AG04450 (cell line): Measurements from ENCODE around the gene FERMT3. TPM values are rescaled to one million over a fixed set of nuclear protein-coding genes. Genes with fewer than 3 reads are reported as not detected.
A peak's percentile ranks its signal among the peaks of the same experiment; 100 is the strongest.

Experiments used
- CTCF ChIA-PET: fragments of 300-600, 350-600 bp; formaldehyde crosslinking; extraction: SDS; loops from one replicate; lab custom pipeline; 2022; ENCODE audit warnings: antibody characterized with exemption, inconsistent platforms; lab: Charles Lee
- POLR2A ChIA-PET: fragments of 350-600 bp; formaldehyde crosslinking; extraction: SDS; loops from one replicate; lab custom pipeline; 2021; ENCODE audit warnings: antibody characterized with exemption, inconsistent platforms; lab: Yijun Ruan, JAX
- DNase-seq: peaks from one replicate; pipeline ENCODE4 v3.0.0-alpha.2; 2011; ENCODE audit warnings: low read depth, low spot score
- H3K27ac ChIP-seq: one replicate; pipeline ENCODE4 v1.5.1; 2012; ENCODE audit warnings: low read depth, low read length, control low read depth
- H3K27me3 ChIP-seq: one replicate; pipeline ENCODE4 v1.6.0; 2012; ENCODE audit warnings: low read length; ENCODE audit not compliant: control insufficient read depth, insufficient read depth
- H3K4me3 ChIP-seq: 2 replicates; pipeline ENCODE4 v1.5.1; 2011; ENCODE audit warnings: mild to moderate bottlenecking, low read depth, low read length, control low read depth
- H3K9me3 ChIP-seq: 2 replicates; pipeline ENCODE4 v1.5.1; 2012; ENCODE audit warnings: low read length; ENCODE audit not compliant: control insufficient read depth, insufficient read depth
- CTCF ChIP-seq: IDR thresholded peaks from 2 replicates; pipeline ENCODE4 v1.5.1; 2011; ENCODE audit warnings: low read depth, low read length, control low read depth, inconsistent platforms
- polyA plus RNA-seq: library from polyadenylated mRNA; depleted of rRNA; stranded (reverse); fragments of >200 nt; gene quantifications from 2 replicates; pipeline ENCODE4 v1.2.3, GENCODE V29; 2011

The FERMT3 gene
- polyA plus RNA-seq, 1 experiment, result 0.38 TPM

DNA sequence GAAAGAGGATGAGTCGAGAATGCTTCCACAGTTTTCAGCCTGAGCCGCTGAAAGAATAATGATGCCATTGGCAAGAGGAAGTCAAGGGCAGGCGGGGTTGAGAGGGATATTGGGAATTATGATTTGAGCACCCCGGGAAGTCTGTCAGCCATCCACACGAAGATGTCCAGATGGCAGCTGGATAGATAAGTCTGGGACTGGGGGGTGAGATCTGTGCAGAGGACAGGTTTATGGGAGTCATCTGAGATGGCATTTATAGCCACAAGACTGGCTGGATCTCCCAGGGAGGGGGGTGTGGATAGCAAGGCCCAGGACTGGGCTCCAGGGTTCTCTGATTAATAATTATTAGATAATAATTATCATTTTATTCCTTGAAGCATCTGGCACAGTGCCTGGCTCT, 25.6 kb upstream of the FERMT3 start:
- no peak overlapping the region for H3K27ac ChIP-seq
- TF ChIP-seq CTCF, result no peak
- peak overlapping the region; percentile 1 for H3K4me3 ChIP-seq
- no peaks in the 10 kb centered on the region; the same call in 1 of the 2 replicates for H3K9me3 ChIP-seq
- no peak for DNase-seq
- POLR2A ChIA-PET, result interaction anchor here (0.6 to 1.4 kb wide), 4 partner anchors 10 to 136 kb away, joined by 3 to 7 read pairs (median 6); partner anchors contain the start of genes PRDX5 and TRMT112
- CTCF ChIA-PET, result interaction anchor here (1.2 to 2.1 kb wide), 2 partner anchors 28 to 124 kb away, joined by 7 to 8 read pairs; no protein-coding TSS in a partner anchor
- no peaks in the 10 kb centered on the region for H3K27me3 ChIP-seq

- ChIA-PET CTCF (interaction anchor here (1.2 to 2.1 kb wide), 2 partner anchors 29 to 123 kb away, joined by 7 to 8 read pairs; no protein-coding TSS in a partner anchor), POLR2A (interaction anchor here (0.6 to 1.4 kb wide), 4 partner anchors 77 to 427 kb away, joined by 3 to 7 read pairs (median 4); partner anchors contain the start of genes PRDX5 and TRMT112)
- Histone ChIP-seq H3K27ac (peak overlapping the region; percentile 40), H3K27me3 (no peaks in the 10 kb centered on the region), H3K9me3 (no peaks in the 10 kb centered on the region; the same call in 1 of the 2 replicates), H3K4me3 (peak overlapping the region; percentile 40)
- no peak for TF ChIP-seq CTCF
- peak; percentile 71 for DNase-seq
Measured at GRCh38 chr11:64181506-64182411, 24.8 kb upstream of the FERMT3 start.

DNA sequence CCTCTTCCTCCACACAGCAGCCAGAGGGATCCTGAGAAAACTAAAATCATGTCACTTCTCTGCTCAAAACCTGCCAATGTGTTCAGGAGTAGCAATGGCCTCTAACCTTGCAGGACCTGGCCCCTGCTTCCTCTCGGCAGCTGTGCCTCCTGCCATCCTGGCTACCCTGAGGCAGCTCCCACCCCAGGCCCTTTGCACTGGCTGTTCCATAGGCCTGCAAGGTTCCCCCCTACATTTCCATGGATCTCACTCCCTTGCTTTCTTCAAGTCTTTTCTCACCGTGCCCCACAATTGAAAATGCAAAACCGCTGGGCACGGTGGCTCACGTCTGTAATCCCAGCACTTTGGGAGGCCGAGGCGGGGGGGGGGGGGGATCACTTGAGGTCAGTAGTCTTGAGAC, 22.6 kb upstream of the FERMT3 start:
- CTCF ChIA-PET, result interaction anchor here (0.7 to 1.2 kb wide), 3 partner anchors 21 to 38 kb away, joined by 3 to 7 read pairs (median 3); no protein-coding TSS in a partner anchor
- no peaks in the 10 kb centered on the region for H3K27me3 ChIP-seq
- no peak for DNase-seq
- POLR2A ChIA-PET, result interaction anchor here (0.6 to 1.2 kb wide), 3 partner anchors 14 to 20 kb away, joined by 3 to 8 read pairs (median 6); no protein-coding TSS in a partner anchor
- no peak for TF ChIP-seq CTCF
- peak overlapping the region; percentile 31 for H3K27ac ChIP-seq
- no peak overlapping the region for H3K4me3 ChIP-seq
- no peaks in the 10 kb centered on the region; the same call in 1 of the 2 replicates for H3K9me3 ChIP-seq

- Histone ChIP-seq H3K27me3 (no peaks in the 10 kb centered on the region), H3K4me3 (peak overlapping the region; percentile 75), H3K9me3 (no peaks in the 10 kb centered on the region; the same call in 1 of the 2 replicates), H3K27ac (peak overlapping the region; percentile 96)
- CTCF ChIA-PET, result interaction anchor here (0.5 to 1.5 kb wide), 10 partner anchors 10 to 408 kb away, joined by 3 to 7 read pairs (median 4); no protein-coding TSS in a partner anchor
- TF ChIP-seq CTCF, result peak; percentile 51
- DNase-seq, result no peak
- POLR2A ChIA-PET, result interaction anchor here (0.5 to 2.5 kb wide), 21 partner anchors 11 to 347 kb away, joined by 3 to 27 read pairs (median 4); partner anchors contain the start of genes ESRRA, FERMT3, FKBP2 and MACROD1
Measured at GRCh38 chr11:64185175-64185692, 21.3 kb upstream of the FERMT3 start.
